Pancreas (tissue), 10 donors: Measurements from ENCODE around the gene MED10. TPM values are rescaled to one million over a fixed set of nuclear protein-coding genes. Genes with fewer than 3 reads are reported as not detected.

Experiments used
- ATAC-seq, 4 donors: fragments of 200-7000 bp; cut with Tn5 transposase; one replicate each; pipeline versions ENCODE4 v1.8.0 to v1.9.1; 2020; ENCODE audit warnings: mild to moderate bottlenecking in 4 of 4, moderate library complexity in 4 of 4
- DNase-seq, 6 donors: peaks; one replicate each; pipeline ENCODE4 v3.0.0-alpha.2; 2020
- FAIRE-seq: peaks from 2 replicates; lab custom pipeline; 2012; peaks lifted over from hg19 to GRCh38; lab: Jason Lieb, UNC
- H3K27ac ChIP-seq, 4 donors: fragments of 200-600 bp; sonication (generic); 1 replicate in 3 of 4; 2 replicates in 1 of 4; pipeline versions ENCODE4 v1.5.0 to v1.8.0; 2020
- H3K27me3 ChIP-seq, 4 donors: fragments of 200-600 bp; one replicate each; pipeline ENCODE4 v1.8.0; 2021
- H3K36me3 ChIP-seq, 3 donors: fragments of 200-600 bp; sonication (generic) in 1 of 3; one replicate each; pipeline versions ENCODE4 v1.5.0 to v1.8.0; 2020 to 2021
- H3K4me1 ChIP-seq, 3 donors: fragments of 200-600 bp; one replicate each; pipeline ENCODE4 v1.8.0; 2021
- H3K4me3 ChIP-seq, 4 donors: fragments of 200-600 bp; sonication (generic) in 2 of 4; one replicate each; pipeline versions ENCODE4 v1.5.0 to v1.8.0; 2020 to 2021
- H3K9me3 ChIP-seq, 4 donors: fragments of 200-600 bp; one replicate each; pipeline ENCODE4 v1.8.0; 2021
- WGBS, 2 donors: extraction: QIAGEN DNeasy Blood & Tissue Kit; methylation state at CpG; one replicate each; pipeline ENCODE4 v1.1.7; 2013; 5-methylcytosine and 5-hydroxymethylcytosine counted together
- intact Hi-C, 3 donors: fragments of 100-400 bp; cut with DNase I; formaldehyde crosslinking; loops; one replicate each; pipeline versions ENCODE4 v1.11.1 to v1.14.2; 2022
- polyA plus RNA-seq, 2 donors: library from polyadenylated mRNA; stranded (reverse); fragments of 200-250 nt; gene quantifications; one replicate each; pipeline ENCODE4 v1.2.3, GENCODE V29; 2013
- total RNA-seq, 6 donors: library from RNA; stranded (reverse); fragmentation: NEBNext Ultra II Directional in 4 of 6; extraction: Animal tissue kit (Norgen Biotek cat#: 25700) in 4 of 6; gene quantifications; one replicate each; pipeline versions ENCODE4 v1.2.1 to v1.2.4, GENCODE V29; 2021 to 2023
- TF ChIP-seq, protein P1 (sequence below), 4 donors: fragments of 200-600 bp; sonication (generic) in 3 of 4; IDR thresholded peaks; one replicate each; pipeline versions ENCODE4 v1.5.0 to v1.8.0; 2021; ENCODE audit warnings: antibody characterized with exemption in 4 of 4
- donor health status: healthy with polysubstance abuse.
- donor health status: DM: no; HTN: no; CAD: no; lungs with moderate emphysema.
- donor health status: DM: no; HTN: no; CAD: no.
- donor health status: control.
- donor health status: control.
- donor health status: Bipolar disorder and iron deficiency.
- donor health status: DM: yes; HTN: yes; CAD: no.
- donor health status: DM: no; HTN: no; CAD: no.
- donor health status: DM: no; HTN: no; CAD: no.
- donor health status: DM: yes; HTN: yes; CAD: no.

The MED10 gene
- total and polyA plus RNA-seq, 8 donors = 10.9 to 25.1 (median 15.0) TPM

DNA sequence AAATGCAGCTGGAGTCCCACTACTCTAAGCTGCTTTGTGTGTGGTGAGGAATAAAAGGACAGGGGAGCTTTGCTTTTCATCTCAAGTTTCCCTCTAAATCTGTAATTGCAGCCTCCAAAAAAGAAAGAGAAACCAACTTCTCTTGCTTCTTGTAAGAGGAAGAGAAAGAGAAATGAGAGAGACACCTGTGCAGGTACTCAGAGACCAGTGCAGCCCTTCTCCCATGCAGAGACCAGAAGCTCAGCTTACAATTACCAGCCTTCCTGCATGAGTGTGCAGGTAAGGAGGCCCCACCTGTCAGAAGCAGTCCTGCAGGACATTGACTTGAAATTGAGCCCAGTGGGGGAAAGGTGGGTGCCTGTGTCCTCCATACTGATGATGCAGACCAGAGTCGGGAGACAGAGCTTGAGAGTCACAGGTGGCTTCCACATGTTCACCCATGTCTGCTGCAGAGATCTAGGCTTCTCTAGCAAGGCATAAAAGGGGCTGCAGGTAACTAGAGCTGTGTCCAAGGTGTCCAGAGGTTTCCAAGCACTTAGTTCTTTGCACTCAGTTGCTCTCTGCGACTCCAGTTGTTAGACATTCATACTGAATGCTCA lies 15.3 kb upstream of the MED10 start:
- H3K27ac ChIP-seq = no peak overlapping the region
- no peaks in the 10 kb centered on the region for H3K36me3 ChIP-seq
- TF ChIP-seq, protein P1, sequence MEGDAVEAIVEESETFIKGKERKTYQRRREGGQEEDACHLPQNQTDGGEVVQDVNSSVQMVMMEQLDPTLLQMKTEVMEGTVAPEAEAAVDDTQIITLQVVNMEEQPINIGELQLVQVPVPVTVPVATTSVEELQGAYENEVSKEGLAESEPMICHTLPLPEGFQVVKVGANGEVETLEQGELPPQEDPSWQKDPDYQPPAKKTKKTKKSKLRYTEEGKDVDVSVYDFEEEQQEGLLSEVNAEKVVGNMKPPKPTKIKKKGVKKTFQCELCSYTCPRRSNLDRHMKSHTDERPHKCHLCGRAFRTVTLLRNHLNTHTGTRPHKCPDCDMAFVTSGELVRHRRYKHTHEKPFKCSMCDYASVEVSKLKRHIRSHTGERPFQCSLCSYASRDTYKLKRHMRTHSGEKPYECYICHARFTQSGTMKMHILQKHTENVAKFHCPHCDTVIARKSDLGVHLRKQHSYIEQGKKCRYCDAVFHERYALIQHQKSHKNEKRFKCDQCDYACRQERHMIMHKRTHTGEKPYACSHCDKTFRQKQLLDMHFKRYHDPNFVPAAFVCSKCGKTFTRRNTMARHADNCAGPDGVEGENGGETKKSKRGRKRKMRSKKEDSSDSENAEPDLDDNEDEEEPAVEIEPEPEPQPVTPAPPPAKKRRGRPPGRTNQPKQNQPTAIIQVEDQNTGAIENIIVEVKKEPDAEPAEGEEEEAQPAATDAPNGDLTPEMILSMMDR (IDR thresholded peaks at IDR 0.05) = no peak
- no peak for DNase-seq
- FAIRE-seq = no peak
- no peaks in the 10 kb centered on the region for H3K9me3 ChIP-seq
- H3K4me1 ChIP-seq = no peaks in the 10 kb centered on the region
- no peaks in the 10 kb centered on the region for H3K27me3 ChIP-seq
- 66 to 73% methylated on average over 2 of the region's 2 CpGs for WGBS, 2 donors
- ATAC-seq = no peak
- no peak overlapping the region for H3K4me3 ChIP-seq
- intact Hi-C loops = no loop called here

DNA sequence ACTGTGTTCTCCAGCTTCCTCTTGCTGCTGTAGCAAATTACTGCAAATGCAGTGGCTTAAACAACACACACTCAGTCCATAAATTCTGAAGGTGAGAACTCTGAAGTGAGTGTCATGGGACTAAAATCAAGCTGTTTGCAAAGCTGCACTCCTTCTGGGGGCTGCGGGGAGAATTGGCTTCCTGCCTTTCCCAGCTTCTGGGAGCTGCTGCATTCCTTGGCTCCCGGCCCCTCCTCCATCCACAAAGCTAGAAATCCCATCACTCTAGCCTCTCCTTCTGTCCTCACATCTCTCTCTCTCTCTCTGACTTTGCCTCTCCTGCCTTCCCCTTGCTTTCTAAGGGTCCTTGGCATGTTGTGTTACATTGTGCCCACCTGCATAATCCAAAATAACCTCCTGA lies 14.2 kb upstream of the MED10 start:
- DNase-seq (no peak), FAIRE-seq (no peak)
- TF ChIP-seq, protein P1 (IDR thresholded peaks at IDR 0.05) = no peak

DNA sequence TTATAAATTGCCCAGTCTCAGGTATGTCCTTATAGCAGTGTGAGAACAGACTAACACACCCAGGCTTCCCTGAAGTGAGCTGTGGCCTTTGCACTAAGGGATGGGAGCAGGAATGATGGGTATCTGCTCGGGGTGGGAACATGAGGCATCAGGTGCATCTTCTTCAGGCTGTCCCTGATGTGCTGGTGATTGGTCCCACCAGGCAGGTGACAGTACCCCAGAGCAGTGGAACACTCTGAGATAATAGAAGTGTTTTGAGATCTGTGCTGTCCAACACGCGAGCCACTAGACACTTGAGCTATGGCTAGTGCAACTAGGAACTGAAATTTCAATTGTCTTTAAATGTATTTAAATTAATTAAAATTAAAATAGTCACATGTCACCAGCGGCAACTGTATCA lies 12.8 kb upstream of the MED10 start:
- no peaks in the 10 kb centered on the region for H3K4me1 ChIP-seq
- no peak overlapping the region for H3K4me3 ChIP-seq
- no peaks in the 10 kb centered on the region for H3K36me3 ChIP-seq
- FAIRE-seq (no peak), ATAC-seq (no peak), DNase-seq (no peak)
- TF ChIP-seq, protein P1 (IDR thresholded peaks at IDR 0.05) = no peak
- intact Hi-C loops = no loop called here
- 70 to 81% methylated on average over 4 of the region's 4 CpGs for WGBS, 2 donors
- no peaks in the 10 kb centered on the region for H3K27me3 ChIP-seq
- H3K9me3 ChIP-seq = no peaks in the 10 kb centered on the region
- no peak overlapping the region for H3K27ac ChIP-seq

More for the DNA sequence above, 14.2 kb upstream of the MED10 start:
- 28 to 29% methylated on average over 2 of the region's 2 CpGs for WGBS, 2 donors
- intact Hi-C loops = no loop called here
- no peaks in the 10 kb centered on the region for H3K4me1 ChIP-seq
- no peak overlapping the region for H3K27ac ChIP-seq
- H3K27me3 ChIP-seq = no peaks in the 10 kb centered on the region
- no peak overlapping the region for H3K4me3 ChIP-seq
- H3K9me3 ChIP-seq = no peaks in the 10 kb centered on the region
- no peak for ATAC-seq
- H3K36me3 ChIP-seq = no peaks in the 10 kb centered on the region

DNA sequence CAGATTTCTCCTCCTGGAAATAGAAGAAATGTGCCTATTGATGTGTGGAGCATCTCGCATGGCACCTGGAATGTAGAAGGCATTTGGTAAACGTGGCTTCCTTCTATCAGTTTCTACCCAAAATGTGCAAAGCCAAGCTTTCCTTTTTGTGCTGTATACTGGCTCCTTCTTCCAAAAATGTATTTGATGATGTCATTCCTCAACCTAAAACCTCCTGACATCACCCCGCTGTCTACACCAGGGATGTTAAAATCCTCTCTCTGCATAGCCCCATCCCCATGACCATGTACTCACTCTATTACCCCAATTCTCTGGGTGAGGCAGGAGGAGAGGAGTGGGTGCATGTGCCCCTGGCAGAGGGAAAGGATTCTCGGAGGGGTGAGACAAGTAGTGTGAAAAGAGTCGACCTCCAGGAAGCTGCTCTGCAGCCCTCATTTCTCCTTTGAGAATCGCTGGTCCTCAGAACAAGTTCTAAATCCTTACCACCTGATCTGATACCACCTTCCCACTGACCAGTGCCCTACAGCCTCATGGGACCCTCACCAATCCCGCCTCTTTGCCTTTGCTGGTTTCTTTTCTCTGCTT lies 11.7 kb upstream of the MED10 start:
- intact Hi-C loops = no loop called here
- H3K36me3 ChIP-seq = no peaks in the 10 kb centered on the region
- H3K4me1 ChIP-seq = no peaks in the 10 kb centered on the region
- no peak overlapping the region for H3K27ac ChIP-seq
- no peaks in the 10 kb centered on the region for H3K9me3 ChIP-seq
- FAIRE-seq (no peak), DNase-seq (no peak), ATAC-seq (no peak)
- WGBS, 2 donors = 57 to 75% methylated on average over 7 of the region's 7 CpGs
- TF ChIP-seq, protein P1 (IDR thresholded peaks at IDR 0.05) = no peak
- H3K4me3 ChIP-seq = no peak overlapping the region
- no peaks in the 10 kb centered on the region for H3K27me3 ChIP-seq

DNA sequence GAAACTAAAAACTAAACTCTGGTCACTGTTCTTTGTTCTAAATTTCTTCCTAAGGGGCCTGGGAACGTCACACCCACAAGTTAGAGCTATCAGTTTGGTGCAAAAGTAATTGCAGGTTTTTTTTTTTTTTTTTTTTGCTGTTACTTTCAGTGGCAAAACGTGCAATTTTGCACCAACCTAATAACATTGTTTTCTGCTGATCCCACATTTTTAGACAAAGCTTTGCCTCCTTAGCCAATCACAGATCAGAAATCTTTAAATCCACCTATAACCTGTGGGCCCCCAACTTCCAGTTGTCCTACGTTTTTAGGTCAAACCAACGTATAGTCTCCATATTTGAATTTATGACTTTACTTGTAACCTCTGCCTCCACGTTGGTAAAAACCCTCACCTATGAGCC lies 11.1 kb upstream of the MED10 start:
- no peaks in the 10 kb centered on the region for H3K36me3 ChIP-seq
- no peak for DNase-seq
- TF ChIP-seq, protein P1 (IDR thresholded peaks at IDR 0.05) = no peak
- H3K4me3 ChIP-seq = no peak overlapping the region
- no peak overlapping the region for H3K27ac ChIP-seq
- 43 to 56% methylated on average over 5 of the region's 5 CpGs for WGBS, 2 donors
- FAIRE-seq = no peak
- no peak for ATAC-seq
- H3K9me3 ChIP-seq = no peaks in the 10 kb centered on the region
- no peaks in the 10 kb centered on the region for H3K4me1 ChIP-seq
- intact Hi-C loops = no loop called here
- H3K27me3 ChIP-seq = no peaks in the 10 kb centered on the region
